GM12878 (cell line): ENCODE measurements around the gene PPAN. TPM values are rescaled to one million over a fixed set of nuclear protein-coding genes. Genes with fewer than 3 reads are reported as not detected.

ENCODE experiments used
- BCL3 ChIP-seq: IDR thresholded peaks from 2 replicates; pipeline ENCODE4 v1.6.1; 2011; ENCODE audit warnings: borderline replicate concordance, low read depth, mild to moderate bottlenecking, moderate library complexity, low read length; ENCODE audit not compliant: insufficient read depth, poor library complexity, severe bottlenecking
- EGR1 ChIP-seq, 2 experiments: IDR thresholded peaks; 1 replicate in 1 of 2; 2 replicates in 1 of 2; pipeline ENCODE4 v1.6.1; 2011 to 2012; ENCODE audit warnings: low read depth in 2 of 2, low read length in 2 of 2, borderline replicate concordance in 1 of 2, mild to moderate bottlenecking in 1 of 2, moderate library complexity in 1 of 2
- IKZF2 ChIP-seq, 2 experiments: fragments of 450-650 bp; IDR thresholded peaks; 2 replicates each; pipeline ENCODE4 v1.6.1; 2017; ENCODE audit warnings: mild to moderate bottlenecking in 2 of 2, moderate library complexity in 2 of 2
- KAT2A ChIP-seq: conservative IDR thresholded peaks from 2 replicates; pipeline ENCODE4 v1.6.1; 2011; ENCODE audit warnings: low read depth, low read length; ENCODE audit not compliant: control insufficient read depth
- KLF5 ChIP-seq: fragments of 450-650 bp; IDR thresholded peaks from 2 replicates; pipeline ENCODE4 v1.6.1; 2014; ENCODE audit warnings: mild to moderate bottlenecking; ENCODE audit not compliant: partially characterized antibody
- MXI1 ChIP-seq: fragments of 150-350 bp; IDR thresholded peaks from 2 replicates; pipeline ENCODE4 v1.6.1; 2011; ENCODE audit warnings: low read depth, mild to moderate bottlenecking, inconsistent platforms, low read length, improper control_type of control experiment
- NBN ChIP-seq: fragments of 450-650 bp; IDR thresholded peaks from 2 replicates; pipeline ENCODE4 v1.6.1; 2016
- PBX3 ChIP-seq: IDR thresholded peaks from 2 replicates; pipeline ENCODE4 v1.6.1; 2011; ENCODE audit warnings: mild to moderate bottlenecking, low read depth, low read length, moderate library complexity; ENCODE audit not compliant: insufficient replicate concordance
- SUPT20H ChIP-seq: IDR thresholded peaks from 2 replicates; pipeline ENCODE4 v1.6.1; 2011; ENCODE audit warnings: low read depth, mild to moderate bottlenecking, low read length, moderate library complexity, borderline replicate concordance; ENCODE audit not compliant: control insufficient read depth
- ZBTB11 ChIP-seq: fragments of 450-650 bp; formaldehyde crosslinking; IDR thresholded peaks from 2 replicates; pipeline ENCODE4 v1.5.0; 2022; ENCODE audit warnings: mild to moderate bottlenecking, missing genetic modification characterization
- ZNF687 ChIP-seq: fragments of 450-650 bp; IDR thresholded peaks from 2 replicates; pipeline ENCODE4 v1.6.1; 2017; ENCODE audit warnings: mild to moderate bottlenecking, moderate library complexity
- polyA plus RNA-seq, 11 experiments: library from polyadenylated mRNA; depleted of rRNA in 4 of 11; unstranded in 6 of 11; stranded (reverse) in 5 of 11; fragments of >200 nt; fragmentation: Nextera tagmentation in 4 of 11; fragmentation: Illumina TruSeq in 1 of 11; extraction: Ambion mirVana in 4 of 11; extraction: Trizol in 1 of 11; gene quantifications; 1 replicate in 1 of 11; 2 replicates in 10 of 11; pipeline versions ENCODE4 v1.2.1 to v1.2.3, GENCODE V29; 2011 to 2016; ENCODE audit warnings: inconsistent platforms in 2 of 11, missing spikeins in 2 of 11, low read depth in 1 of 11
- total RNA-seq, 4 experiments: library from RNA; depleted of rRNA in 3 of 4; stranded (reverse); fragments of >200 nt in 3 of 4; fragmentation: Illumina TruSeq in 1 of 4; extraction: Trizol in 1 of 4; gene quantifications; 2 replicates each; pipeline versions ENCODE4 v1.2.1 to v1.2.3, GENCODE V29; 2013 to 2021
- TF ChIP-seq, protein P1 (sequence below): fragments of 450-650 bp; IDR thresholded peaks from 2 replicates; pipeline ENCODE4 v1.6.1; 2017; ENCODE audit warnings: antibody characterized with exemption, mild to moderate bottlenecking, moderate library complexity
- TF ChIP-seq, protein P2 (sequence below): IDR thresholded peaks from 2 replicates; pipeline ENCODE4 v1.6.1; 2011; ENCODE audit warnings: low read depth, mild to moderate bottlenecking, low read length, moderate library complexity, borderline replicate concordance; ENCODE audit errors: extremely low read depth

Gene PPAN
- total and polyA plus RNA-seq, 10 of the 15 experiments (the other 5 are each of a cell fraction or from before 2014, with no cell fraction given) = 2.1 to 171 (median 108) TPM

DNA sequence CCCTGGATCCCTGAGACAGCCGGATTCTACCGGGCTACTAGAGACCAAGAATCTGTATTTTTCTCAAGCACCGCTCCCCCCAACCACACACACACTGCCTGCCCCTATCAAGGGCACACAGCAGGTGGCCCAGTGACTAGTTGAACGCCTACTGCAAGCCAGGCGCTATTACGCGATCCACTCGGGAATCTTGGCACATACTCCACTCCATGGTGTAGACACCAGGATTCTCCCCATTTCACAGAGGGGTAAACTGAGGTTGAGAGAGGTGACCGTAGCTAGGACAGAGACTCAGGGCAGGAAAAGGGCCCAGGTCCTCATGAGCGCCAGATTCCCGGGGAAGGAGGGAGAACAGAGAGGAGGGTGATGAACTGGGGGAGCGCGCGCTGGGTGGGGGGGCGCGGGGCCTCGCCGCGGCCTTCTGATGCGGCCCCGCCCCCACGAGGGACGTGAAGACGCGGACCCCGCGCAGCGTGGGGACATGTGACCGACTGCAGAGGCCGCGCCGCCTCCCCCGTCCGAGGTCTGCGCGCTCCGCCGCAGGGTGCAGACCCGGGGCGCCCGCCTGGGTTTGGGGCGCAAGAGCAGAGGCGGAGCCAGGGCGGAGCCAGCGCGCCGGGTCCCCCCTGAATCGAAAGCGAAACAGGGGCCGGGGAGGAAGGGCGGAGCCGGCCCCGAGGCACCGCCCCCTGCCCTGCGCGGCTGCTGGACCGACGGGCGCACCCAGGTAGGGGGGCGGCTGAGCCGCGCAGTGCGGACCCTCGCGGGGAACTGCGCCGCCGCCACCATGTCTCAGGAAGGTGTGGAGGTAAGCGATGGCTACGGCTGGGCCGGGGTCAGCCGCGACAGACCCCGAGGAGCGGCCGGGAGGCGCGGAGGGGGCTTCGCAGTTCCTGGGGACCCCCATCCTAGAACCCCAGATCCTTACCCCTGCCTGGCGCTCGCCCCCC is 20.2 kb upstream of the PPAN start, which contains the start of gene SHFL (continued):
- no peak for TF ChIP-seq ZBTB11
- TF ChIP-seq KLF5 = no peak
- TF ChIP-seq, protein P1, sequence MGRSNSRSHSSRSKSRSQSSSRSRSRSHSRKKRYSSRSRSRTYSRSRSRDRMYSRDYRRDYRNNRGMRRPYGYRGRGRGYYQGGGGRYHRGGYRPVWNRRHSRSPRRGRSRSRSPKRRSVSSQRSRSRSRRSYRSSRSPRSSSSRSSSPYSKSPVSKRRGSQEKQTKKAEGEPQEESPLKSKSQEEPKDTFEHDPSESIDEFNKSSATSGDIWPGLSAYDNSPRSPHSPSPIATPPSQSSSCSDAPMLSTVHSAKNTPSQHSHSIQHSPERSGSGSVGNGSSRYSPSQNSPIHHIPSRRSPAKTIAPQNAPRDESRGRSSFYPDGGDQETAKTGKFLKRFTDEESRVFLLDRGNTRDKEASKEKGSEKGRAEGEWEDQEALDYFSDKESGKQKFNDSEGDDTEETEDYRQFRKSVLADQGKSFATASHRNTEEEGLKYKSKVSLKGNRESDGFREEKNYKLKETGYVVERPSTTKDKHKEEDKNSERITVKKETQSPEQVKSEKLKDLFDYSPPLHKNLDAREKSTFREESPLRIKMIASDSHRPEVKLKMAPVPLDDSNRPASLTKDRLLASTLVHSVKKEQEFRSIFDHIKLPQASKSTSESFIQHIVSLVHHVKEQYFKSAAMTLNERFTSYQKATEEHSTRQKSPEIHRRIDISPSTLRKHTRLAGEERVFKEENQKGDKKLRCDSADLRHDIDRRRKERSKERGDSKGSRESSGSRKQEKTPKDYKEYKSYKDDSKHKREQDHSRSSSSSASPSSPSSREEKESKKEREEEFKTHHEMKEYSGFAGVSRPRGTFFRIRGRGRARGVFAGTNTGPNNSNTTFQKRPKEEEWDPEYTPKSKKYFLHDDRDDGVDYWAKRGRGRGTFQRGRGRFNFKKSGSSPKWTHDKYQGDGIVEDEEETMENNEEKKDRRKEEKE = no peak
- TF ChIP-seq ZNF687 = no peak
- TF ChIP-seq, protein P2, sequence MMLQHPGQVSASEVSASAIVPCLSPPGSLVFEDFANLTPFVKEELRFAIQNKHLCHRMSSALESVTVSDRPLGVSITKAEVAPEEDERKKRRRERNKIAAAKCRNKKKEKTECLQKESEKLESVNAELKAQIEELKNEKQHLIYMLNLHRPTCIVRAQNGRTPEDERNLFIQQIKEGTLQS = no peak
- peak; percentile 77 for TF ChIP-seq MXI1
- no peak for TF ChIP-seq PBX3
- TF ChIP-seq BCL3 = no peak
- no peak for TF ChIP-seq NBN
- no peak for TF ChIP-seq IKZF2 (IDR thresholded peaks at IDR 0.05)
- no peak for TF ChIP-seq KAT2A
- TF ChIP-seq EGR1 (IDR thresholded peaks at IDR 0.05; ENCODE audit: borderline replicate concordance in 1 of 2, low read depth in 2 of 2, low read length in 2 of 2) = no peak
- TF ChIP-seq SUPT20H = no peak
